Smooth muscle cell (in vitro differentiated cells): ENCODE results near the gene VPS54. TPM values are rescaled to one million over a fixed set of nuclear protein-coding genes. Genes with fewer than 3 reads are reported as not detected.
"Not testable (repeated sequence)": the region's sequence is repeated elsewhere in the genome, so short reads cannot be mapped to it uniquely, and the experiment has no call there.

ENCODE experiments used
- DNase-seq: peaks from one replicate; lab custom pipeline; 2025; ENCODE audit not compliant: unreplicated experiment; lab: John Stamatoyannopoulos, UW
- H2AFZ ChIP-seq: fragments of 200-600 bp; sonication (generic); 2 replicates; pipeline ENCODE4 v1.6.0; 2016; ENCODE audit warnings: antibody characterized with exemption, low read depth, mild to moderate bottlenecking
- H3F3A ChIP-seq: fragments of 200-600 bp; sonication (generic); 2 replicates; pipeline ENCODE4 v1.6.0; 2017; ENCODE audit warnings: antibody characterized with exemption, low read depth
- H3K27ac ChIP-seq: fragments of 200-600 bp; sonication (generic); 2 replicates; pipeline ENCODE4 v1.5.1; 2016; ENCODE audit warnings: low read depth, mild to moderate bottlenecking
- H3K27me3 ChIP-seq: fragments of 200-600 bp; sonication (generic); 2 replicates; pipeline ENCODE4 v1.6.1; 2016; ENCODE audit warnings: low read depth, mild to moderate bottlenecking
- H3K36me3 ChIP-seq: fragments of 200-600 bp; sonication (generic); 2 replicates; pipeline ENCODE4 v1.5.1; 2016; ENCODE audit warnings: low read depth
- H3K4me1 ChIP-seq: fragments of 200-600 bp; sonication (generic); 2 replicates; pipeline ENCODE4 v1.5.1; 2016; ENCODE audit warnings: low read depth
- H3K4me2 ChIP-seq: fragments of 200-600 bp; sonication (generic); 2 replicates; pipeline ENCODE4 v1.6.0; 2016; ENCODE audit warnings: mild to moderate bottlenecking
- H3K4me3 ChIP-seq: fragments of 200-600 bp; sonication (generic); 2 replicates; pipeline ENCODE4 v1.5.1; 2016; ENCODE audit warnings: mild to moderate bottlenecking
- H3K79me2 ChIP-seq: fragments of 200-600 bp; sonication (generic); 2 replicates; pipeline ENCODE4 v1.6.0; 2016; ENCODE audit warnings: low read depth, mild to moderate bottlenecking
- H3K9ac ChIP-seq: fragments of 200-600 bp; sonication (generic); 2 replicates; pipeline ENCODE4 v1.6.0; 2016; ENCODE audit warnings: low read depth
- H3K9me3 ChIP-seq: fragments of 200-600 bp; sonication (generic); replicated peaks from 2 replicates; pipeline ENCODE4 v1.5.1; 2016; ENCODE audit warnings: low read depth
- H4K20me1 ChIP-seq: fragments of 200-600 bp; sonication (generic); 2 replicates; pipeline ENCODE4 v1.6.0; 2016; ENCODE audit warnings: low read depth
- WGBS: methylation state at CpG from one replicate; pipeline ENCODE4 v1.1.7; 2016; ENCODE audit warnings: low lambda C conversion rate; 5-methylcytosine and 5-hydroxymethylcytosine counted together
- polyA plus RNA-seq: library from polyadenylated mRNA; unstranded; fragments of >200 nt; fragmentation: Nextera tagmentation; extraction: Ambion mirVana; gene quantifications from 2 replicates; pipeline ENCODE4 v1.2.1, GENCODE V29; 2016
- total RNA-seq: library from RNA; depleted of rRNA; stranded (reverse); fragments of >200 nt; gene quantifications from 2 replicates; pipeline ENCODE4 v1.2.3, GENCODE V29; 2014
- TF ChIP-seq, protein P1 (sequence below): fragments of 200-600 bp; sonication (generic); IDR thresholded peaks from 2 replicates; pipeline ENCODE4 v1.5.1; 2017; ENCODE audit warnings: borderline replicate concordance, mild to moderate bottlenecking, antibody characterized with exemption; ENCODE audit not compliant: insufficient read depth, poor library complexity, severe bottlenecking

VPS54 gene
- total and polyA plus RNA-seq, 2 experiments from 2014 or later, result 12.8 to 36.9 TPM

GRCh38 chr2:64001382-64002101, 17.7 kb downstream of the VPS54 start:
- 96% methylated on average over 5 of the region's 5 CpGs for WGBS
- no peak overlapping the region for H3K4me2 ChIP-seq
- H4K20me1 ChIP-seq, result peaks cover 42% of the 10 kb centered on the region
- no peaks in the 10 kb centered on the region for H3K36me3 ChIP-seq
- no peak overlapping the region for H3K4me3 ChIP-seq
- H2AFZ ChIP-seq, result no peak overlapping the region
- TF ChIP-seq, protein P1, sequence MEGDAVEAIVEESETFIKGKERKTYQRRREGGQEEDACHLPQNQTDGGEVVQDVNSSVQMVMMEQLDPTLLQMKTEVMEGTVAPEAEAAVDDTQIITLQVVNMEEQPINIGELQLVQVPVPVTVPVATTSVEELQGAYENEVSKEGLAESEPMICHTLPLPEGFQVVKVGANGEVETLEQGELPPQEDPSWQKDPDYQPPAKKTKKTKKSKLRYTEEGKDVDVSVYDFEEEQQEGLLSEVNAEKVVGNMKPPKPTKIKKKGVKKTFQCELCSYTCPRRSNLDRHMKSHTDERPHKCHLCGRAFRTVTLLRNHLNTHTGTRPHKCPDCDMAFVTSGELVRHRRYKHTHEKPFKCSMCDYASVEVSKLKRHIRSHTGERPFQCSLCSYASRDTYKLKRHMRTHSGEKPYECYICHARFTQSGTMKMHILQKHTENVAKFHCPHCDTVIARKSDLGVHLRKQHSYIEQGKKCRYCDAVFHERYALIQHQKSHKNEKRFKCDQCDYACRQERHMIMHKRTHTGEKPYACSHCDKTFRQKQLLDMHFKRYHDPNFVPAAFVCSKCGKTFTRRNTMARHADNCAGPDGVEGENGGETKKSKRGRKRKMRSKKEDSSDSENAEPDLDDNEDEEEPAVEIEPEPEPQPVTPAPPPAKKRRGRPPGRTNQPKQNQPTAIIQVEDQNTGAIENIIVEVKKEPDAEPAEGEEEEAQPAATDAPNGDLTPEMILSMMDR, result no peak
- no peak overlapping the region for H3K9ac ChIP-seq
- H3K79me2 ChIP-seq, result peaks cover 92% of the 10 kb centered on the region
- DNase-seq, result no peak
- H3K27ac ChIP-seq, result no peak overlapping the region
- H3K9me3 ChIP-seq, result no peaks in the 10 kb centered on the region
- H3F3A ChIP-seq, result no peaks in the 10 kb centered on the region
- H3K27me3 ChIP-seq, result no peaks in the 10 kb centered on the region
- no peaks in the 10 kb centered on the region for H3K4me1 ChIP-seq

DNA sequence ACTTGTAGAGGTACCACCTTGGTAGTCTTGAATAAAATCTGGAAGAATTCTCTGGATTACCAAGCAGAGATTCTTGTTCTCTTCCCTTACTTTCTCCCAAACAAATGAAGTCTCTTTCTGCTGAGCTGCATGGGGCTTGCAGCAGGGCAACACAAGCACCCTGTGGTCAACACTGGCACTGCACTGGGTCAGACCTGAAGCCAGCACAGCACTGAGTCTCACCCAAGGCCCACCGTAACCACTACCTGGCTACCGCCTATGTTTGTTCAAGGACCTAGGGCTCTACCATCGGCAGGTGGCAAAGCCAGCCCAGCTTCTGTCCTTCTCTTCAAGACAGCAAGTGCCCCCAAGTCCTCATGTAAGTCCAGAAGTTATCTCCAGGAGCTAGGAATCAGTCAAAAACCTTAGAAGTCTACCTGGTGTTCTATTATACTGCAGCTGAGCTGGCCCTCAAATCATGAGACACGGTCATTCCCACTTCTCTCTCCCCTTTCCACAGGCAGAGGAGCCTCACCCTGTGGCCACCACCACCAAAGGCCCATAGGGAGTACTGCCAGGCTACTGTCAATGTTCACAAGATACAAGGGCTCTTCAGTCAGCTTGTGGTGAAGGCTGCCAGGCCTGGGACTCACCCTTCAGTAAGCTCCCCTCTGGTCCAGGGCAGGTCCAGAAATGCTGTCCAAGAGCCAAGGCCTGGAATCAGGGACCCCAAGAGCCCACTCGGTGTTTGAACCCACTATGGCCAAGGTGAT, 18.4 kb downstream of the VPS54 start:
- H3K9ac ChIP-seq, result no peak overlapping the region
- H3K27ac ChIP-seq, result no peak overlapping the region
- H3K36me3 ChIP-seq, result no peaks in the 10 kb centered on the region
- WGBS, result 96% methylated on average over 5 of the region's 5 CpGs
- DNase-seq, result no peak
- TF ChIP-seq, protein P1, result no peak
- H3F3A ChIP-seq, result no peaks in the 10 kb centered on the region
- peaks cover 85% of the 10 kb centered on the region for H3K79me2 ChIP-seq
- H3K9me3 ChIP-seq, result no peaks in the 10 kb centered on the region
- H4K20me1 ChIP-seq, result peaks cover 39% of the 10 kb centered on the region
- H3K4me3 ChIP-seq, result no peak overlapping the region
- H3K4me2 ChIP-seq, result no peak overlapping the region
- no peaks in the 10 kb centered on the region for H3K4me1 ChIP-seq
- no peak overlapping the region for H2AFZ ChIP-seq
- H3K27me3 ChIP-seq, result no peaks in the 10 kb centered on the region

GRCh38 chr2:63999049-63999448, 20.2 kb downstream of the VPS54 start:
- H3K79me2 ChIP-seq, result peaks cover 75% of the 10 kb centered on the region
- 93% methylated on average over 2 of the region's 2 CpGs for WGBS
- no peak overlapping the region for H2AFZ ChIP-seq

DNA sequence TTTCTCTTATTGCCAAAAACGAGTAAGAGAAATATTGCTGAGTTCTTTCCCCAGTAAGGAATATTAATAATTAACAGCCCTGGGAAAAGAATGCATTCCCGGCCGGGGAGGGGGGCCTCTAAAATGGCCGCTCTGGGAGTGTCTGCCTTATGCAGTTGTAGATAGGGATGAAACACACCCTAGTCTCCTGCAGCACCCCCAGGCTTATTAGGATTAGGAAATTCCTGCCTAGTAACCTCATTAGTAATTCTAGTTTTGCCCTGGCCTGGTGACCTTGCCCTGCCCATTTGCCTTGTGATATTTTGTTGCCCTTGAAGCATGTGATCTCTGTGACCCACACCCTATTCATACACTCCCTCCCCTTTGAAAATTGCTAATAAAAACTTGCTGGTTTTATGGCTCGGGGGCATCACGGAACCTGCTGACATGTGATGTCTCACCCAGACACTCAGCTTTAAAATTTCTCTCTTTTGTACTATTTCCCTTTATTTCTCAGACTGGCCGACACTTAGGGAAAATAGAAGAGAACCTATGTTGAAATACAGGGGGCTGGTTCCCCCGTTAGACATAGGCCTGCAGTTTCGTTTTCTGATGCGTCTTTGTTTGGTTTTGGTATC, 22.5 kb downstream of the VPS54 start:
- H3K27me3 ChIP-seq, H3K9me3 ChIP-seq, H3K9ac ChIP-seq, H3K4me3 ChIP-seq, H3F3A ChIP-seq, H3K27ac ChIP-seq, DNase-seq, H2AFZ ChIP-seq, H3K4me2 ChIP-seq, H3K36me3 ChIP-seq: not testable (repeated sequence)
- Histone ChIP-seq H4K20me1 (peaks cover 32% of the 10 kb centered on the region), H3K4me1 (peaks cover 15% of the 10 kb centered on the region), H3K79me2 (peaks cover 61% of the 10 kb centered on the region)
- WGBS, result 95% methylated on average over 10 of the region's 10 CpGs

More at GRCh38 chr2:63999049-63999448, 20.2 kb downstream of the VPS54 start:
- H3K4me2 ChIP-seq, result no peak overlapping the region
- H3K4me3 ChIP-seq, result no peak overlapping the region
- H4K20me1 ChIP-seq, result peaks cover 42% of the 10 kb centered on the region
- H3K9ac ChIP-seq, result no peak overlapping the region
- no peaks in the 10 kb centered on the region for H3K9me3 ChIP-seq
- TF ChIP-seq, protein P1, result no peak
- DNase-seq, result no peak
- H3K27me3 ChIP-seq, result no peaks in the 10 kb centered on the region
- H3K4me1 ChIP-seq, result peaks cover 3% of the 10 kb centered on the region
- no peaks in the 10 kb centered on the region for H3F3A ChIP-seq
- H3K27ac ChIP-seq, result no peak overlapping the region
- no peaks in the 10 kb centered on the region for H3K36me3 ChIP-seq

DNA sequence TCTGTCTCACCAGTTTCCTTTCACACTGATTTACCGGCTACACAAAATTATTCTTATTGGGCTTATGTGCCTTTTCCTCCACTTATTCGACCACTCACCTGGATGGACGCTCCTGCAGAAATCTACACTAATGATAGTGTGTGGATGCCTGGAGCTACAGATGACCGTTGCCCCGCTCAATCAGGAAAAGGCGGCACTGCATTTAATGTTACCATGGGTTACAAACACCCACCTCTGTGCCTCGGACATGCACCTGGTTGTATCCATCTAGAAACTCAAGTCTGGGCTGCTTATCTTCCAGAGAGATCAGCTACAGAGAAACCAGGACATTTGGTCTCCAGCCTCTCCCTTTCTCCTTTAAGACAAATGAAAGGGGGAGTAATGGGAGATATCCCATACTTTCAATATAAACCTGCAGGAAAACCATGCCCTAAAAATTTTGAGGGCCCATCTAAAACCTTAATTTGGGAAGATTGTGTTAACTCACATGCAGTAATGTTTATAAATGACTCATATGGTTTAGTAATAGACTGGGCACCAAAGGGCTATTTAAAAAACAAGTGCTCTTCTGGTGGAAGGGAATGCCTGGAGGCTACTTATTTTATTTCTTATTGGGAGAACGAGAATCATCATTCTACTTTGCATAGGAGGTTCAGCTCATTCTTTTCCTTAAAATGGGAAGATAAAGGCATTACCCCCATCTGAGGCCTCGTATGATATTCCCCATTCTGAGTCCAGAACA, 24.7 kb downstream of the VPS54 start:
- H3K9ac ChIP-seq, H3K9me3 ChIP-seq, DNase-seq, H3F3A ChIP-seq, H3K36me3 ChIP-seq, H3K4me3 ChIP-seq, H3K27me3 ChIP-seq, H2AFZ ChIP-seq: not testable (repeated sequence)
- H3K79me2 ChIP-seq, result peaks cover 44% of the 10 kb centered on the region
- peaks cover 15% of the 10 kb centered on the region for H3K4me1 ChIP-seq
- peak overlapping the region; percentile 28 for H3K27ac ChIP-seq
- peak overlapping the region; percentile 48 for H3K4me2 ChIP-seq
- H4K20me1 ChIP-seq, result peaks cover 24% of the 10 kb centered on the region
- WGBS, result 75% methylated on average over 9 of the region's 9 CpGs
